WTC11 (cell line): ENCODE measurements around the gene NDUFA3. TPM values are rescaled to one million over a fixed set of nuclear protein-coding genes. Genes with fewer than 3 reads are reported as not detected.

ENCODE experiments used
- ATAC-seq: fragments of 200-7000 bp; cut with Tn5 transposase; 2 replicates; pipeline ENCODE4 v1.10.0; 2021; ENCODE audit warnings: mild to moderate bottlenecking, moderate library complexity
- CTCF ChIA-PET: fragments of 300-600 bp; sonication (Branson Sonifier 250); formaldehyde crosslinking; loops from one replicate; lab custom pipeline; 2021; ENCODE audit warnings: antibody characterized with exemption; lab: Charles Lee
- POLR2A ChIA-PET: fragments of 350-600 bp; sonication (Branson Sonifier 250); formaldehyde crosslinking; loops from one replicate; lab custom pipeline; 2021; ENCODE audit warnings: antibody characterized with exemption; lab: Charles Lee
- DNase-seq: peaks from one replicate; pipeline ENCODE4 v3.0.0; 2021; ENCODE audit warnings: low spot score
- H3K27ac Mint-ChIP-seq: 2 replicates; pipeline ENCODE4 v1.8.0; 2021; ENCODE audit warnings: mixed read lengths
- H3K27me3 Mint-ChIP-seq: 2 replicates; pipeline ENCODE4 v1.8.0; 2021; ENCODE audit warnings: low read depth, mild to moderate bottlenecking, moderate library complexity, mixed read lengths
- H3K36me3 Mint-ChIP-seq: 2 replicates; pipeline ENCODE4 v1.8.0; 2021; ENCODE audit warnings: mixed read lengths
- H3K4me1 Mint-ChIP-seq: 2 replicates; pipeline ENCODE4 v1.8.0; 2022; ENCODE audit warnings: mixed read lengths
- H3K4me3 Mint-ChIP-seq: 2 replicates; pipeline ENCODE4 v1.8.0; 2021; ENCODE audit warnings: mild to moderate bottlenecking, moderate library complexity, mixed read lengths
- H3K9me3 Mint-ChIP-seq: 2 replicates; pipeline ENCODE4 v1.8.0; 2021; ENCODE audit warnings: mixed read lengths
- ELF4 ChIP-seq: sonication (generic); formaldehyde crosslinking; IDR thresholded peaks from 2 replicates; pipeline ENCODE4 v1.8.1; 2022; ENCODE audit warnings: low read depth, mild to moderate bottlenecking, moderate library complexity, missing genetic modification reagents
- ESRRA ChIP-seq: sonication (generic); formaldehyde crosslinking; IDR thresholded peaks from 2 replicates; pipeline ENCODE4 v1.8.1; 2022; ENCODE audit warnings: mild to moderate bottlenecking, missing genetic modification reagents, borderline replicate concordance
- FOXK1 ChIP-seq: sonication (generic); formaldehyde crosslinking; IDR thresholded peaks from 2 replicates; pipeline ENCODE4 v1.8.0; 2022; ENCODE audit warnings: mild to moderate bottlenecking, moderate library complexity, missing genetic modification reagents
- NFATC4 ChIP-seq: fragments of 250-450 bp; sonication (Bioruptor Pico); IDR thresholded peaks from 2 replicates; pipeline ENCODE4 v1.9.0; 2021; ENCODE audit warnings: mild to moderate bottlenecking
- NR3C1 ChIP-seq: sonication (generic); formaldehyde crosslinking; conservative IDR thresholded peaks from 2 replicates; pipeline ENCODE4 v1.8.1; 2023; ENCODE audit warnings: low read depth, mild to moderate bottlenecking, missing genetic modification reagents
- SOX15 ChIP-seq: fragments of 250-450 bp; sonication (Bioruptor Pico); IDR thresholded peaks from 2 replicates; pipeline ENCODE4 v1.9.0; 2021; ENCODE audit warnings: mild to moderate bottlenecking
- ZBTB21 ChIP-seq: sonication (generic); formaldehyde crosslinking; IDR thresholded peaks from 2 replicates; pipeline ENCODE4 v1.8.1; 2023; ENCODE audit warnings: mild to moderate bottlenecking, missing genetic modification reagents, borderline replicate concordance
- ZNF263 ChIP-seq: sonication (generic); formaldehyde crosslinking; IDR thresholded peaks from 2 replicates; pipeline ENCODE4 v1.8.1; 2022; ENCODE audit warnings: low read depth, mild to moderate bottlenecking, moderate library complexity, missing genetic modification reagents
- ZNF416 ChIP-seq: fragments of 250-450 bp; sonication (Bioruptor Pico); IDR thresholded peaks from 2 replicates; pipeline ENCODE4 v1.9.0; 2021; ENCODE audit warnings: mild to moderate bottlenecking, inconsistent platforms
- ZNF423 ChIP-seq: fragments of 250-450 bp; sonication (Bioruptor Pico); IDR thresholded peaks from 2 replicates; pipeline ENCODE4 v2.1.2; 2022; ENCODE audit warnings: mild to moderate bottlenecking, moderate library complexity
- total RNA-seq: library from RNA; stranded (reverse); gene quantifications from 3 replicates; pipeline ENCODE4 v1.2.3, GENCODE V29; 2021
- TF ChIP-seq, protein P1 (sequence below): fragments of 200-600 bp; IDR thresholded peaks from 2 replicates; pipeline ENCODE4 v1.8.0; 2022; ENCODE audit warnings: antibody characterized with exemption
- TF ChIP-seq, protein P2 (sequence below): sonication (generic); formaldehyde crosslinking; conservative IDR thresholded peaks from 2 replicates; pipeline ENCODE4 v1.8.1; 2022; ENCODE audit warnings: mild to moderate bottlenecking, missing genetic modification reagents
- TF ChIP-seq, protein P3 (sequence below): sonication (generic); formaldehyde crosslinking; IDR thresholded peaks from 2 replicates; pipeline ENCODE4 v1.8.1; 2023; ENCODE audit warnings: mild to moderate bottlenecking, missing genetic modification reagents, moderate library complexity
- TF ChIP-seq, protein P4 (sequence below): fragments of 250-450 bp; sonication (Bioruptor Pico); IDR thresholded peaks from 2 replicates; pipeline ENCODE4 v1.9.0; 2021; ENCODE audit warnings: moderate library complexity, mild to moderate bottlenecking, inconsistent platforms, borderline replicate concordance
- TF ChIP-seq, protein P5 (sequence below): sonication (generic); formaldehyde crosslinking; IDR thresholded peaks from 2 replicates; pipeline ENCODE4 v1.8.1; 2023; ENCODE audit warnings: mild to moderate bottlenecking, missing genetic modification reagents
- TF ChIP-seq, protein P6 (sequence below): fragments of 250-450 bp; sonication (Bioruptor Pico); IDR thresholded peaks from 2 replicates; pipeline ENCODE4 v1.9.0; 2021; ENCODE audit warnings: mild to moderate bottlenecking
- TF ChIP-seq, protein P7 (sequence below): fragments of 250-450 bp; sonication (Bioruptor Pico); IDR thresholded peaks from 2 replicates; pipeline ENCODE4 v2.1.2; 2022; ENCODE audit warnings: mild to moderate bottlenecking, moderate library complexity

The NDUFA3 gene
- total RNA-seq, 1 experiment from 2014 or later: 181 TPM

DNA sequence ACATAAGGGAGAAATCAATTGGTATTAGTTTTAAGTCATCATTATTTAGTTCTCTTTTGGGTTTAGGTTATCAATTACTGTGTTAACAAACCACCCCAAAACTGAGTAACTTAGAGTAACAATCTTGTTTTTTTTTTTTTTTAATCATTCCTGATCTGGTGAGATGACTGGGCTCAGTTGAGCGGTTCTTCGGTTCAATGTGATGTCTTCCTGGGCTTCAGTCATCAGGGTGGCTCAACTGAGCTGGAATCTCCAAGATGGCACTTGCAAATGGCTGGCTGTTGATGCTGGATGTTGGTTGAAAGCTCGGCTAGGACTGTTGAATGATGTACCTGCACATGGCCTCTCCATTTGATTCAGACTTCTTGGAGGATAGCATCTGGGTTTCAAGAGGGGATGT is 18.2 kb upstream of the NDUFA3 start:
- Mint-ChIP-seq H3K27ac (no peak overlapping the region), H3K27me3 (peaks cover 17% of the 10 kb centered on the region), H3K36me3 (peaks cover 7% of the 10 kb centered on the region), H3K4me1 (peaks cover 7% of the 10 kb centered on the region), H3K4me3 (no peak overlapping the region), H3K9me3 (peaks cover 34% of the 10 kb centered on the region)
- ChIA-PET POLR2A (no interaction called here), CTCF (no interaction called here)
- no peak for DNase-seq
- no peak for ATAC-seq
- TF ChIP-seq, protein P1, sequence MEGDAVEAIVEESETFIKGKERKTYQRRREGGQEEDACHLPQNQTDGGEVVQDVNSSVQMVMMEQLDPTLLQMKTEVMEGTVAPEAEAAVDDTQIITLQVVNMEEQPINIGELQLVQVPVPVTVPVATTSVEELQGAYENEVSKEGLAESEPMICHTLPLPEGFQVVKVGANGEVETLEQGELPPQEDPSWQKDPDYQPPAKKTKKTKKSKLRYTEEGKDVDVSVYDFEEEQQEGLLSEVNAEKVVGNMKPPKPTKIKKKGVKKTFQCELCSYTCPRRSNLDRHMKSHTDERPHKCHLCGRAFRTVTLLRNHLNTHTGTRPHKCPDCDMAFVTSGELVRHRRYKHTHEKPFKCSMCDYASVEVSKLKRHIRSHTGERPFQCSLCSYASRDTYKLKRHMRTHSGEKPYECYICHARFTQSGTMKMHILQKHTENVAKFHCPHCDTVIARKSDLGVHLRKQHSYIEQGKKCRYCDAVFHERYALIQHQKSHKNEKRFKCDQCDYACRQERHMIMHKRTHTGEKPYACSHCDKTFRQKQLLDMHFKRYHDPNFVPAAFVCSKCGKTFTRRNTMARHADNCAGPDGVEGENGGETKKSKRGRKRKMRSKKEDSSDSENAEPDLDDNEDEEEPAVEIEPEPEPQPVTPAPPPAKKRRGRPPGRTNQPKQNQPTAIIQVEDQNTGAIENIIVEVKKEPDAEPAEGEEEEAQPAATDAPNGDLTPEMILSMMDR: no peak
- TF ChIP-seq ZNF263 (CRISPR knock-in tag) (no peak), FOXK1 (CRISPR knock-in tag) (no peak), ELF4 (CRISPR knock-in tag) (no peak), ZNF416 (CRISPR knock-in tag) (no peak), NR3C1 (CRISPR knock-in tag) (no peak), ZNF423 (CRISPR knock-in tag) (no peak), ZBTB21 (no peak), SOX15 (CRISPR knock-in tag) (no peak), ESRRA (CRISPR knock-in tag) (no peak), NFATC4 (CRISPR knock-in tag) (no peak)
- TF ChIP-seq, protein P2, sequence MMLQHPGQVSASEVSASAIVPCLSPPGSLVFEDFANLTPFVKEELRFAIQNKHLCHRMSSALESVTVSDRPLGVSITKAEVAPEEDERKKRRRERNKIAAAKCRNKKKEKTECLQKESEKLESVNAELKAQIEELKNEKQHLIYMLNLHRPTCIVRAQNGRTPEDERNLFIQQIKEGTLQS: no peak
- TF ChIP-seq, protein P3, sequence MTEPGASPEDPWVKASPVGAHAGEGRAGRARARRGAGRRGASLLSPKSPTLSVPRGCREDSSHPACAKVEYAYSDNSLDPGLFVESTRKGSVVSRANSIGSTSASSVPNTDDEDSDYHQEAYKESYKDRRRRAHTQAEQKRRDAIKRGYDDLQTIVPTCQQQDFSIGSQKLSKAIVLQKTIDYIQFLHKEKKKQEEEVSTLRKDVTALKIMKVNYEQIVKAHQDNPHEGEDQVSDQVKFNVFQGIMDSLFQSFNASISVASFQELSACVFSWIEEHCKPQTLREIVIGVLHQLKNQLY: no peak
- TF ChIP-seq, protein P4, sequence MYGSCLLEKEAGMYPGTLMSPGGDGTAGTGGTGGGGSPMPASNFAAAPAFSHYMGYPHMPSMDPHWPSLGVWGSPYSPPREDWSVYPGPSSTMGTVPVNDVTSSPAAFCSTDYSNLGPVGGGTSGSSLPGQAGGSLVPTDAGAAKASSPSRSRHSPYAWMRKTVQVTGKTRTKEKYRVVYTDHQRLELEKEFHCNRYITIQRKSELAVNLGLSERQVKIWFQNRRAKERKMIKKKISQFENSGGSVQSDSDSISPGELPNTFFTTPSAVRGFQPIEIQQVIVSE (CRISPR knock-in tag): no peak
- TF ChIP-seq, protein P5, sequence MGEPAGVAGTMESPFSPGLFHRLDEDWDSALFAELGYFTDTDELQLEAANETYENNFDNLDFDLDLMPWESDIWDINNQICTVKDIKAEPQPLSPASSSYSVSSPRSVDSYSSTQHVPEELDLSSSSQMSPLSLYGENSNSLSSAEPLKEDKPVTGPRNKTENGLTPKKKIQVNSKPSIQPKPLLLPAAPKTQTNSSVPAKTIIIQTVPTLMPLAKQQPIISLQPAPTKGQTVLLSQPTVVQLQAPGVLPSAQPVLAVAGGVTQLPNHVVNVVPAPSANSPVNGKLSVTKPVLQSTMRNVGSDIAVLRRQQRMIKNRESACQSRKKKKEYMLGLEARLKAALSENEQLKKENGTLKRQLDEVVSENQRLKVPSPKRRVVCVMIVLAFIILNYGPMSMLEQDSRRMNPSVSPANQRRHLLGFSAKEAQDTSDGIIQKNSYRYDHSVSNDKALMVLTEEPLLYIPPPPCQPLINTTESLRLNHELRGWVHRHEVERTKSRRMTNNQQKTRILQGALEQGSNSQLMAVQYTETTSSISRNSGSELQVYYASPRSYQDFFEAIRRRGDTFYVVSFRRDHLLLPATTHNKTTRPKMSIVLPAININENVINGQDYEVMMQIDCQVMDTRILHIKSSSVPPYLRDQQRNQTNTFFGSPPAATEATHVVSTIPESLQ (CRISPR knock-in tag): no peak
- TF ChIP-seq, protein P6, sequence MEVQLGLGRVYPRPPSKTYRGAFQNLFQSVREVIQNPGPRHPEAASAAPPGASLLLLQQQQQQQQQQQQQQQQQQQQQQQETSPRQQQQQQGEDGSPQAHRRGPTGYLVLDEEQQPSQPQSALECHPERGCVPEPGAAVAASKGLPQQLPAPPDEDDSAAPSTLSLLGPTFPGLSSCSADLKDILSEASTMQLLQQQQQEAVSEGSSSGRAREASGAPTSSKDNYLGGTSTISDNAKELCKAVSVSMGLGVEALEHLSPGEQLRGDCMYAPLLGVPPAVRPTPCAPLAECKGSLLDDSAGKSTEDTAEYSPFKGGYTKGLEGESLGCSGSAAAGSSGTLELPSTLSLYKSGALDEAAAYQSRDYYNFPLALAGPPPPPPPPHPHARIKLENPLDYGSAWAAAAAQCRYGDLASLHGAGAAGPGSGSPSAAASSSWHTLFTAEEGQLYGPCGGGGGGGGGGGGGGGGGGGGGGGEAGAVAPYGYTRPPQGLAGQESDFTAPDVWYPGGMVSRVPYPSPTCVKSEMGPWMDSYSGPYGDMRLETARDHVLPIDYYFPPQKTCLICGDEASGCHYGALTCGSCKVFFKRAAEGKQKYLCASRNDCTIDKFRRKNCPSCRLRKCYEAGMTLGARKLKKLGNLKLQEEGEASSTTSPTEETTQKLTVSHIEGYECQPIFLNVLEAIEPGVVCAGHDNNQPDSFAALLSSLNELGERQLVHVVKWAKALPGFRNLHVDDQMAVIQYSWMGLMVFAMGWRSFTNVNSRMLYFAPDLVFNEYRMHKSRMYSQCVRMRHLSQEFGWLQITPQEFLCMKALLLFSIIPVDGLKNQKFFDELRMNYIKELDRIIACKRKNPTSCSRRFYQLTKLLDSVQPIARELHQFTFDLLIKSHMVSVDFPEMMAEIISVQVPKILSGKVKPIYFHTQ (CRISPR knock-in tag): no peak
- TF ChIP-seq, protein P7, sequence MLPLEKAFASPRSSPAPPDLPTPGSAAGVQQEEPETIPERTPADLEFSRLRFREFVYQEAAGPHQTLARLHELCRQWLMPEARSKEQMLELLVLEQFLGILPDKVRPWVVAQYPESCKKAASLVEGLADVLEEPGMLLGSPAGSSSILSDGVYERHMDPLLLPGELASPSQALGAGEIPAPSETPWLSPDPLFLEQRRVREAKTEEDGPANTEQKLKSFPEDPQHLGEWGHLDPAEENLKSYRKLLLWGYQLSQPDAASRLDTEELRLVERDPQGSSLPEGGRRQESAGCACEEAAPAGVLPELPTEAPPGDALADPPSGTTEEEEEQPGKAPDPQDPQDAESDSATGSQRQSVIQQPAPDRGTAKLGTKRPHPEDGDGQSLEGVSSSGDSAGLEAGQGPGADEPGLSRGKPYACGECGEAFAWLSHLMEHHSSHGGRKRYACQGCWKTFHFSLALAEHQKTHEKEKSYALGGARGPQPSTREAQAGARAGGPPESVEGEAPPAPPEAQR (CRISPR knock-in tag): no peak
